ENCODE results near the gene SEC61A1. TPM values are rescaled to one million over a fixed set of nuclear protein-coding genes. Genes with fewer than 3 reads are reported as not detected.

Gene SEC61A1
- total and polyA plus RNA-seq, 8 donors = 193 to 245 (median 216) TPM

DNA sequence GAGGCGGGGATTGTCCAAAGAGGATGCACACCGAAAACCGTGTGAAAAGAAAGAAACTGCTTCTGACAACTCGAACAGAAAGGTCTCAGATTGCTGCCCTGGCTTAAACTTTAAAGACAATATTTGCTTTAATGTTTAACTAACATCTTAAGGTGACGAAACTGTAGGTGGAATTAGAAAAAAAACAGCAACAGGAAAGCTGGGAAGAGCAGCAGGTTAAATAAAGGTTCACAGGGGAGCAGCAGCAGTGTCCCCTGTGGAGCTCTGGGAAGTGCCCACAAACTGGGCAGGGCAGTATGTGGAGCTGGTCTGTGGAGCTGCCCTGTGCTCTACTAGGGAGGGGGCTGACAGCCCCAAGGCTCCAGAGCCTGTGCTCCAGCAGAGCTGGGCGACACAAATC, 46.0 kb downstream of the SEC61A1 start:
- Histone ChIP-seq H3K27ac (peak overlapping the region in 3 of 4 donors; percentile 10 to 46 (median 15)), H3K9me3 (no peaks in the 10 kb centered on the region), H3K27me3 (no peaks in the 10 kb centered on the region), H3K4me1 (peaks cover 10 to 21% (median 13%) of the 10 kb centered on the region in 3 donors), H3K36me3 (peaks cover 0 to 6% (median 5%) of the 10 kb centered on the region in 3 donors), H3K4me3 (no peak overlapping the region)
- ATAC-seq = peak; percentile 12 to 49 (median 34)
- no peak for DNase-seq
- TF ChIP-seq, protein P1, sequence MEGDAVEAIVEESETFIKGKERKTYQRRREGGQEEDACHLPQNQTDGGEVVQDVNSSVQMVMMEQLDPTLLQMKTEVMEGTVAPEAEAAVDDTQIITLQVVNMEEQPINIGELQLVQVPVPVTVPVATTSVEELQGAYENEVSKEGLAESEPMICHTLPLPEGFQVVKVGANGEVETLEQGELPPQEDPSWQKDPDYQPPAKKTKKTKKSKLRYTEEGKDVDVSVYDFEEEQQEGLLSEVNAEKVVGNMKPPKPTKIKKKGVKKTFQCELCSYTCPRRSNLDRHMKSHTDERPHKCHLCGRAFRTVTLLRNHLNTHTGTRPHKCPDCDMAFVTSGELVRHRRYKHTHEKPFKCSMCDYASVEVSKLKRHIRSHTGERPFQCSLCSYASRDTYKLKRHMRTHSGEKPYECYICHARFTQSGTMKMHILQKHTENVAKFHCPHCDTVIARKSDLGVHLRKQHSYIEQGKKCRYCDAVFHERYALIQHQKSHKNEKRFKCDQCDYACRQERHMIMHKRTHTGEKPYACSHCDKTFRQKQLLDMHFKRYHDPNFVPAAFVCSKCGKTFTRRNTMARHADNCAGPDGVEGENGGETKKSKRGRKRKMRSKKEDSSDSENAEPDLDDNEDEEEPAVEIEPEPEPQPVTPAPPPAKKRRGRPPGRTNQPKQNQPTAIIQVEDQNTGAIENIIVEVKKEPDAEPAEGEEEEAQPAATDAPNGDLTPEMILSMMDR (IDR thresholded peaks at IDR 0.05) = no peak
- intact Hi-C loops (cut with DNase I) = loop anchor here in 1 of 3 donors (10.0 kb wide), 1 partner anchor 487 kb away; no protein-coding TSS in a partner anchor
- 40 to 41% methylated on average over 6 of the region's 6 CpGs for WGBS, 2 donors
- no peak for FAIRE-seq

- ATAC-seq = no peak
- no peak for FAIRE-seq
- TF ChIP-seq, protein P1 (IDR thresholded peaks at IDR 0.05) = no peak
- Histone ChIP-seq H3K27me3 (no peaks in the 10 kb centered on the region), H3K9me3 (no peaks in the 10 kb centered on the region), H3K27ac (no peak overlapping the region), H3K4me3 (no peak overlapping the region), H3K4me1 (peaks cover 10 to 19% (median 13%) of the 10 kb centered on the region in 3 donors), H3K36me3 (peaks cover 0 to 6% (median 5%) of the 10 kb centered on the region in 3 donors)
- DNase-seq = no peak
- WGBS, 2 donors = 37 to 43% methylated on average over 3 of the region's 3 CpGs
- intact Hi-C loops (cut with DNase I) = no loop called here
Measured at GRCh38 chr3:128100161-128100560, 47.9 kb downstream of the SEC61A1 start.

- H3K27me3 ChIP-seq = no peaks in the 10 kb centered on the region
- peaks cover 0 to 6% (median 5%) of the 10 kb centered on the region in 3 donors for H3K36me3 ChIP-seq
- DNase-seq (no peak), ATAC-seq (peak in 2 of 4 donors; percentile 28 to 52), FAIRE-seq (no peak)
- intact Hi-C loops (cut with DNase I) = no loop called here
- H3K4me3 ChIP-seq = no peak overlapping the region
- no peak overlapping the region for H3K27ac ChIP-seq
- TF ChIP-seq, protein P1 (IDR thresholded peaks at IDR 0.05) = no peak
- peaks cover 6 to 19% (median 13%) of the 10 kb centered on the region in 3 donors for H3K4me1 ChIP-seq
- 38% methylated on average over 2 of the region's 2 CpGs for WGBS, 2 donors
- no peaks in the 10 kb centered on the region for H3K9me3 ChIP-seq
Measured at GRCh38 chr3:128100638-128101037, 48.4 kb downstream of the SEC61A1 start.

DNA sequence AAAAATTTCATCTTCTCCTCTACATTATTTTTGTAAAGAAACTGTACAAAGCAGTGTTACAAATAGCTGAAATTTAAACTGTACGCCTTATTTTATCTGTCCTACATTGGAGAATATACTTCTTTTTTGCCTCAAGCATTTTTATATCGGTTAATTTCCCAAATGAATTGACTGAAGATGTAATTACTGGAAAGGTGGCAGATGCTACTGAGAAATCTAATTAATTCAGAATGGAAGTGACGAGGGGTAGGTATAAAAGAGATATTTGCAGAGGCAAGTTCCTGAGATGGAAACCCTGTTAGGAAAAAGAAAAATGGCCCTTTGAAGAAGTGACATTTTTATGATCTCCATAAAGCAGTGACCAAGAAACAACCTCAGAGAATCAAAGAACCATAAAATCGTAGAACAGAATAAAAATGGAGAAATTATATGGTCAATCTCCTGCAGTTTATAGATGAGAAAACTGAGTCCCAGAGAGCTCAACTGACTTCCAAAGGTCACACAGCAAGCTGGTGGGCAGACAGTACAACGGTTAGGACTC, 51.0 kb downstream of the SEC61A1 start:
- H3K27ac ChIP-seq = no peak overlapping the region
- H3K4me1 ChIP-seq = peaks cover 5 to 11% (median 10%) of the 10 kb centered on the region in 3 donors
- peaks cover 0 to 5% (median 0%) of the 10 kb centered on the region in 3 donors for H3K36me3 ChIP-seq
- ATAC-seq = no peak
- H3K9me3 ChIP-seq = no peaks in the 10 kb centered on the region
- DNase-seq = no peak
- H3K4me3 ChIP-seq = no peak overlapping the region
- TF ChIP-seq, protein P1 (IDR thresholded peaks at IDR 0.05) = no peak
- no peaks in the 10 kb centered on the region for H3K27me3 ChIP-seq
- intact Hi-C loops (cut with DNase I) = no loop called here
- FAIRE-seq = no peak
- WGBS, 2 donors = 88 to 92% methylated on average over 5 of the region's 5 CpGs

DNA sequence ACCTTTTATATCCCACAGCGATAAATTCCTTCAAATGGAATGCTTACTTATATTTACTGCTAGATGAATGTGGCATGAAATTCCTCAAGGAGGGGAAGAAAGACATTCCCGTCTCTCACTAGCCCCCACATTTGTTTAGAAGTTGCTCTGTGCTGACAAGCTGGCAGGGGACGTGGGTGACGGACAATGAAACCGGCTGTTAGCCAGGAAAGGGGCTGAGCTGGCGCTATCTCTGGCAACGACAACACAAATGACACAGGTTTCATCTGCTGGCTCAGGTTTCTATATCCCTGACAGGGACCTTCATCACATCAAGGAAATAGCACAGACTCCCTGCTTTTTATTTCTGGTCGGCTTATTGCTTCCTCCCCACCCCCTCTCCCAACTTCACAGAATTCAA, 55.6 kb downstream of the SEC61A1 start:
- no peaks in the 10 kb centered on the region for H3K27me3 ChIP-seq
- H3K4me3 ChIP-seq = no peak overlapping the region
- no peak for ATAC-seq
- intact Hi-C loops (cut with DNase I) = no loop called here
- no peak for DNase-seq
- no peaks in the 10 kb centered on the region for H3K4me1 ChIP-seq
- no peaks in the 10 kb centered on the region for H3K9me3 ChIP-seq
- H3K27ac ChIP-seq = no peak overlapping the region
- TF ChIP-seq, protein P1 (IDR thresholded peaks at IDR 0.05) = no peak
- no peak for FAIRE-seq
- no peaks in the 10 kb centered on the region for H3K36me3 ChIP-seq
- 74 to 75% methylated on average over 8 of the region's 8 CpGs for WGBS, 2 donors
